ENCODE results near the gene ANO9.

DNA sequence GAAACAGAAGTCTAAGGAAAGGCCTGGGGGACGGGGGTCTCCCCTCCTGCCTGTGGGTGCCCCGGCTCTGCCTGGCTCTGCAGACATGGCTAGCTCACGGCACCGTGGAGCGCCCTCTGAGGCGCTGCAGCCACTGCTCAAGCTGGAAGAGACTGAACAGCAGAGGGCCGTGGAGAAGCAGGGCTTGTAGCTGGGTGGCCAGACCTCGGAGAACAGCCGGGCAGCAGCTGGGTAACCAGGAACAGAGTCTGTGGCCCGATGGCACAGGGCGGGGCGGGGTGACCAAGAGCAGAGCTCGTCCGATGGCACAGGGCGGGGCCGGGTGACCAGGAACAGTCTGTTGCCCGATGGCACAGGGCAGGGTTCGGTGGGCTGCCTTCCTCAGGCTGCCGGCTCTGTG lies 47.2 kb upstream of the ANO9 start:
- TF ChIP-seq TAF1 (conservative IDR thresholded peaks at IDR 0.05) (no peak), RAD21 (IDR thresholded peaks at IDR 0.05) (no peak), SP1 (IDR thresholded peaks at IDR 0.05) (no peak), JUND (IDR thresholded peaks at IDR 0.05) (no peak), GABPA (IDR thresholded peaks at IDR 0.05 in 1 of 2, conservative IDR thresholded peaks at IDR 0.05 in 1 of 2) (no peak), MAX (IDR thresholded peaks at IDR 0.05) (no peak), REST (IDR thresholded peaks at IDR 0.05) (no peak), RXRA (IDR thresholded peaks at IDR 0.05) (no peak), YY1 (IDR thresholded peaks at IDR 0.05) (no peak), EGR1 (IDR thresholded peaks at IDR 0.05; ENCODE audit: low read depth in 2 of 2) (no peak), HNF4A (conservative IDR thresholded peaks at IDR 0.05) (no peak)
- TF ChIP-seq, protein P1, sequence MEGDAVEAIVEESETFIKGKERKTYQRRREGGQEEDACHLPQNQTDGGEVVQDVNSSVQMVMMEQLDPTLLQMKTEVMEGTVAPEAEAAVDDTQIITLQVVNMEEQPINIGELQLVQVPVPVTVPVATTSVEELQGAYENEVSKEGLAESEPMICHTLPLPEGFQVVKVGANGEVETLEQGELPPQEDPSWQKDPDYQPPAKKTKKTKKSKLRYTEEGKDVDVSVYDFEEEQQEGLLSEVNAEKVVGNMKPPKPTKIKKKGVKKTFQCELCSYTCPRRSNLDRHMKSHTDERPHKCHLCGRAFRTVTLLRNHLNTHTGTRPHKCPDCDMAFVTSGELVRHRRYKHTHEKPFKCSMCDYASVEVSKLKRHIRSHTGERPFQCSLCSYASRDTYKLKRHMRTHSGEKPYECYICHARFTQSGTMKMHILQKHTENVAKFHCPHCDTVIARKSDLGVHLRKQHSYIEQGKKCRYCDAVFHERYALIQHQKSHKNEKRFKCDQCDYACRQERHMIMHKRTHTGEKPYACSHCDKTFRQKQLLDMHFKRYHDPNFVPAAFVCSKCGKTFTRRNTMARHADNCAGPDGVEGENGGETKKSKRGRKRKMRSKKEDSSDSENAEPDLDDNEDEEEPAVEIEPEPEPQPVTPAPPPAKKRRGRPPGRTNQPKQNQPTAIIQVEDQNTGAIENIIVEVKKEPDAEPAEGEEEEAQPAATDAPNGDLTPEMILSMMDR (IDR thresholded peaks at IDR 0.05; ENCODE audit: low read depth, low read length, missing input control): no peak

Data from liver (tissue), 3 donors.